NCI-H146 (cell line): ENCODE results near the gene IGFBP5.

Experiments used
- DNase-seq: peaks from one replicate; lab custom pipeline; 2025; lab: John Stamatoyannopoulos, UW

Gene IGFBP5

GRCh38 chr2:216713691-216714336 lies 18.5 kb upstream of the IGFBP5 start:
- no peak for DNase-seq

- no peak for DNase-seq
Measured at GRCh38 chr2:216711348-216711747, 16.0 kb upstream of the IGFBP5 start.

DNA sequence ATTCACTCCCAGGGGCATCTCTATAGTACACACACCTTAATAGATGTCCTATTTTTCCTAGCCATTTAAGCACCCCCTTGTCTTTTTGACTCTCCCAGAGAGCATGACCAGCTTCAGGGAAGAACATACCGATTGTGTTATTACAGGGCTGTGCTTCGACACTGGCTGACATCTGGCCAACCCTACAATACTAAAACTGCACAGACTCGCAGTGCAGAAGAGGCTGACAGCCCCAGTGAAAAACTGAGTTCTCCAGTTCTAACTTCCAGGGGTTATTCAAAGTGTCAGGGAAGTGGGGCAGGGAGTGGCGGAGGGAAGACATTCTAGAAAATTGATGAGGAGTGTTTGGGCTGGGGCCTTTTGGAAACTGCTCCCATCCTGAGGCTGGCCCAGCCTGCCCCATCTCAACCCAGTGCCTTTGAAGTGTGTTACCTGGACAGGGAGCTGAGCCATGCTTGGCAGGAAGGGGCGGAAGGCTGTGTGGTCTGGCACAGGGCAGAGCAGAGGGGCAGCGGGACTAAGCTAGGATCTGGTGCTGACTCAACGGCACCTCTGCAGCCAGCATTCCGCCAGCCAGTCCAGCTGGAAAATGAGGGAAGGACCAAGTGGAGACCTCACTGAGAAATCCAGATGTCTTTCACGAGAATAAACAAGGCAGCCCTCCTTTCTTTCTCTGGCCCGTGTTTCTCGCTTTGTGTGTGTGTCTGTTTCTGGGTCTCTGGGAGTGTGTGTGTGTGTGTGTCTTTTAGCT lies 15.4 kb upstream of the IGFBP5 start:
- DNase-seq, result no peak

DNA sequence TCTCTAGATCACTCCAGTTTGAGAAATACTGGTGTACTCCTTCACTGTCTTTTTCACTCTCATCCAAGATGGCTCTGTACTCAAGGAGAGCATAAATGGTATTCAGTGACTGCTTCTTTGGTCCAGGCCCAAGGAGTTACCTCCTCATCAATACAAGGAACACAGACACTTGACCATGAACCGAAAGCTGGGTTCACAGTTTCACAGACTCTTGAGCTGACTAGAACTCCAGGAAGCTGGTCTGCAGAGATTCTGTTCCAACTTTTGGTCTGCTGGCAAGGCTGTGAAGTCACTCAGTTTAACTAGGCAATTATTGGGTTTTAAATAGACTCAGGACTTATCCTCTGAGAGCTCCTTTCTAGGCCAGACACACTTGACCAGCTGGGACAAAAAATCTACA lies 7.4 kb upstream of the IGFBP5 start:
- DNase-seq, result no peak

GRCh38 chr2:216701544-216701943 lies 6.2 kb upstream of the IGFBP5 start:
- no peak for DNase-seq

- no peak for DNase-seq
Measured at GRCh38 chr2:216700781-216701180, 5.4 kb upstream of the IGFBP5 start.

DNA sequence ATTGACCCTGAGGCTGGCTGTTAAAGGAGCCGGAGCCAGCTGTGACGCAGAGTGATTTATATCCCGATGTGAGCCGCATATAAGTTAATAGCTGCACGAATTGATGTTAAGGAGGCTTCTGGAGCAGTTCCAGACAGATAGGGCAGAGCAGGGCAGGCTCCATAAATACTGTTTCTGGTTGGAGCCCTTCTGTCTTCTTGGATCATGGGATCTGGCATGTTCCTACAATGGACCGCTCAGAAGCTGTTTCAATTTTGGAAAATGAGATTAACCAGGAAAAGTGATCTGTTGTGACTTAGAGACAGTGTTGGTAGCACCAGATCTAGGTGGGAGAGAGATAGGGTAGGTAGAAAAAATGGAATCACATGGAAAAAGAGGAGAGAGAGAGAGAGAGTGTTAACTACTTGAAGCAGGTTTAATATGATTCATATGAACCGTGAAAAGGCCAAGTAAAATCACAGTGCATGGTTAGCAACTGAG lies 4.8 kb upstream of the IGFBP5 start:
- peak; percentile 24 for DNase-seq

DNA sequence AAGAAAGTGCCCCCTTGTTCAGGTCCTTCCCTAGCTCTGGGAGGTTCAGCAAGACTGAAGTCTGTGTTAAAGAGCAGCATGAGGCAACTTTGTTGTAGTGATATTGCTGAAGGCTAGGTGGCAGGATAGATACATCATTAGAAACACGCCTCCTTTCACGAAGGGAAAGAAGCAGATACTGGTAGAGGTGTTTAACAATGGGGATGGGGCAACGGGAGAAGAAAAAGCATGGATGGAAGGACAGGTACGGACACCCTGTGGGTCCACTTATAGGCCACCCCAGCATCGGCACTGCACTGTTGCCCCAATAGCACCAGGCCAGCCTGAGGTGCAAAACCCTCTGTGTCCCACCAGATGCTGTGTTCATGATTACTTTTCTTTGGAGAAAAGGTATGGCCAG lies 3.5 kb upstream of the IGFBP5 start:
- peak; percentile 85 for DNase-seq

DNA sequence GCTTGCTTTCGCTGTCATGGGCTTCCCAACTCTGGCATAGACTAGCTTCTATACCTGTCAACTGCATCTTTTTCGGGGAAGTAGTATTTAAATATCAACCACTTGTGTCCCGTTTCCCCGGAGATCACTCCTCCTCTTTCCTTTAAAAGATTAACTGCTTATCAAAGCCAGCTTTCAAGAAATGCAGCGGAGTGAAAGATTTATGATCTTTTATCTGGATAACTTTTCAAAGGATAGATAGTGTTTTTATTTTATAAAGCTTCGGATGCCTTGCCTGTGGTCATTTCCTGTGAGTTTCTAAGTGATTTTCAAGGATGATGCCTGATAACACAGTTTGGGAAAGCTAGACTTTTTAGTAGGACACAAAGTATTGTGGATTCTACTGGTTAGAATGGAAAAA lies 2.9 kb upstream of the IGFBP5 start:
- DNase-seq, result no peak

- DNase-seq, result peak; percentile 37
Measured at GRCh38 chr2:216696751-216697560, 1.6 kb upstream of the IGFBP5 start.

DNA sequence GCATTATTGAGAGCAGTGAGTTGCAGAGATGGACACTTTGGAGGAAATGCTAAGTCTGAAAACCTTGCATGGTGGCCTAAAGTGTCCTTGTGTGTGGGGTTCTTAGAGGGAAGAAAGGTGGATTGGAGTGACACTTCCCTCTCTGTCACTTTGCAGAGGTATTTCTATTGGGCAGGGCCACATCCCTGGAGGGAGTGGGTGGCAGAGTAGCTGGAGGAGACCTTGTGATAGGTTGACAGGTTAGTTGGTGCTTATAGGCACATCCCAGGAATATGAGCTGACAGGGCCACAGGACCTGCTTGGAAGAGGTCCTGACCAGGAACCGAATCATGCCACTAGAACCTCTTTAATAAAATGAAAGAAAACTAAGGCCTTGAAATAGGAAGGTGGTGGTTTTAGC lies 972 bp upstream of the IGFBP5 start:
- DNase-seq, result no peak

GRCh38 chr2:216694826-216695217 lies 527 bp downstream of the IGFBP5 start:
- DNase-seq, result peak; percentile 37

- DNase-seq, result peak; percentile 71
Measured at GRCh38 chr2:216694082-216694825, 1.1 kb downstream of the IGFBP5 start.

- peak; percentile 55 for DNase-seq
Measured at GRCh38 chr2:216693414-216694080, 1.8 kb downstream of the IGFBP5 start.

- DNase-seq, result peak; percentile 92
Measured at GRCh38 chr2:216692636-216693413, 2.5 kb downstream of the IGFBP5 start.

DNA sequence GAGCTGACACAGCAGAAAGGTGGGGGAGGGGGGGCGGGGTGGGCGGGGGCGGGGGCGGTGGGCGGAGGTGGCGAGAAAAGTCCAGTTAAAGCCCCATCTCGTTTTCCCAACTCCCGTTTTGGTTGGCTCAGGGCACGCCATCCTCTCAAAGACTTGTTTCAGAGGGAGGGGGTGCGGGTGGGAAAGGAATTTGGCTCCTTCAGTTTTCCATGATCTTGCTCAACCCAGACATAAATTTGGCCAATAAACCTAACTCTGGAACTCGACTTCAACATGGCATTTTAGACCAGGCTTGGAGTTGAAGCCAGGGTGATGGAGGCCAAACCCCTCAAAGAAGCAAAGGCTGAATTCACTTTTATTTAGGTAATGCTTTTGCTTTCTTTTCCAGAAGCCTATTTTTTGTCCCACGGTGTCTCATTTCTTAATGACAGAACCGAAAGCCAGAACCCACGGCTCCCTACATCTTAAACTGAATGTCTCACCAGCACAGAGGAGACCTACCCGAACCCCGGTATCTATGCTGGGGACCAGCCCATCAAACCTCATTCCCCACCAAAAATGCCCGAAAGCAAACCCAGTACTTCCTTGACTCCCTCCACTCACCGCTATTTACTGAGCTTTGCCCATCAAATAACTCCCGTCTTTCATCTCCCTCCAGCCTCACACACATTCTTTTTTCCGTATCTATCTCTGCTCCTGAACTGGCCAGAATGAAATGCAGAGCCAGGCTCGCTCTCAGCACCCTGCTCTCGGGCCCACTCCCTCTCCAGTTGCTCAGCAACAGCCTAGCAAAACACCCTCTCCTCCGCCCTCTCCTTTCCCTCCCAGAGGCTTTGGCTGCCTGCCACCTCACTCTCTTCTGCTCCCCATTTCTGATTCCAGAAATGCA lies 4.3 kb downstream of the IGFBP5 start:
- peak; percentile 72 for DNase-seq

DNA sequence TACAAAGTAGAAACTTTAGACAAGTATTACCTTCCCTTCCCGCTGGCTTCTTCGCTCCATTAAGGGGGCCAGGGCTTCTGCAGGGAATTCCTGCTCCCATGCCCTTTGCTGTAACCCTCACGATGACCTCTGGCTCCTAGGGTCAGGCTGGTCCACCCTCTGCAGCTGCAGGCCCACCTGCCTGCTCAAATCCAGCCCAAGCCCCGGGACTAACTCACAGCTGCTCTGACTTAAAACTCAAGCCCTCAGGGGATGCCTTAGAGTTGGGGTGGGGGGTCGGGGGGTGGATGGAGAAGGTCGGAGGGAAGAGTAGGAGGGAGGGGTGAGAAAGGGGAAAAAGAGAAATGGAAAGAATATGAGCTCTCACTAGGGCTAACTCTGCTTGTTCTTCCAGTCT lies 4.9 kb downstream of the IGFBP5 start:
- no peak for DNase-seq

GRCh38 chr2:216689397-216689796 lies 6.0 kb downstream of the IGFBP5 start:
- DNase-seq, result no peak

DNA sequence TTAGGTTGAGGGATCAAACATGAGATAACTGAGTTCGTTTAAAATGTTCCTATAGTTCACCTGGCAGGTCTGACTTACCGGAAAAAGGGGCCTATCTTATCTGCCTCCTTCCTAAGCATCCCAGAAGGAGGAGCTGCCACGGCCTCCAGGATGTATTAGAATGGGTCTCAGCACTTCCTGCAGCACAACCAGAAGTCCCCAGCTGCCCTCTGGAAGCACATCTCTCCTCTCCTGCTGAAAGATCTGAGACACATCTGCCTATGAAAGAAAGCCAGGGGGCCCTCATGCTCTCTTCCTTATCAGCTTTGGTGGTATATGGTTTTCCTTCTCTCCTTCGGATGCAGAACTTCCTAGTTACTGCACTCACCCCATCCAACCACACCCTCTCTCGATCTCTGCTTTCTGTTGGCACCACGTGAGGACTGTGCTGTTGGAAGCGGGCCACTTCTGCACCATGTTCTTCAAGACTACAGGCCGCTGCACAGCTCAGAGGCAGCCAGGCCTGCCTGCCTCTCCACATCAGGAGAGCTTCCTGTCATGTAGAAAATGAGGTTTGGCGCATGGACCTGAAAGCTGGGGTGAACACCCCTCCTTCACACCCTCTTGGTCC lies 6.5 kb downstream of the IGFBP5 start:
- no peak for DNase-seq
